Ishikawa (cell line): Measurements from ENCODE around the gene SHQ1.

ENCODE experiments used
- EP300 ChIP-seq: IDR thresholded peaks from 2 replicates; pipeline ENCODE4 v1.6.1; 2012; ENCODE audit warnings: borderline replicate concordance
- RAD21 ChIP-seq: IDR thresholded peaks from 2 replicates; pipeline ENCODE4 v1.6.1; 2012; ENCODE audit warnings: low read depth
- REST ChIP-seq: IDR thresholded peaks from 2 replicates; pipeline ENCODE4 v1.6.1; 2012; ENCODE audit warnings: low read depth, mild to moderate bottlenecking
- TAF1 ChIP-seq: IDR thresholded peaks from 2 replicates; pipeline ENCODE4 v1.6.1; 2012; ENCODE audit warnings: low read depth, mild to moderate bottlenecking
- YY1 ChIP-seq: IDR thresholded peaks from 2 replicates; pipeline ENCODE4 v1.6.1; 2012; ENCODE audit warnings: low read depth
- ZBTB7A ChIP-seq: IDR thresholded peaks from 2 replicates; pipeline ENCODE4 v1.6.1; 2012; ENCODE audit warnings: low read depth
- TF ChIP-seq, protein P1 (sequence below): IDR thresholded peaks from 2 replicates; pipeline ENCODE4 v1.6.1; 2012

DNA sequence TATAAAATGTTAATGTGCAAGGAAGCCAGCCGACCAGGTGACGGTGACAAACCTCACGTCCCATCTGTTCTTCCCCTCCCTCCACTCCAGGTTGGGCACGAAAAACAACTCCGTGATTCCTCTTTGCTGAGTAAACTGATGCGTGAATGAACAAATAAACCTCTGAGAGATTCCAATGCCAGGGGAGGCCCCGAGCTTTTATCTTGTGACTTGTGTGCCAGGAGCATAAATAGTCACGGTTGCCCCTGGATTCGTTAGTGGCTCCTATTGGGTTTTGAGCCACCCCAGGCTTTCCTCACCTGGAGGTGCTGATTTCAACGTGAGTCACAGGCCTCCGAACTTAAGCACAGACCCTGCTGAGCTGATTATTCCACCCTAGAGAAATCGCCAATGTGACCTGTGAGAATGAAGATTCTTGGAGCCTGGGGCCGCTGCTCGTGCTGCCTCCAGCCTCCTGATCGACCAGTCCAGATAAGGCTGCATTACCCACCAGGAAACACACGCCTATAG, 119.2 kb downstream of the SHQ1 start:
- no peak for TF ChIP-seq YY1
- no peak for TF ChIP-seq TAF1
- TF ChIP-seq ZBTB7A = no peak
- TF ChIP-seq, protein P1, sequence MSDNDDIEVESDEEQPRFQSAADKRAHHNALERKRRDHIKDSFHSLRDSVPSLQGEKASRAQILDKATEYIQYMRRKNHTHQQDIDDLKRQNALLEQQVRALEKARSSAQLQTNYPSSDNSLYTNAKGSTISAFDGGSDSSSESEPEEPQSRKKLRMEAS = no peak
- TF ChIP-seq REST = peak; percentile 46; the same call in 1 of the 2 replicates
- TF ChIP-seq RAD21 = no peak
- no peak for TF ChIP-seq EP300
